C4-2B (cell line): Measurements from ENCODE around the gene INSR.
"Not testable (repeated sequence)": the region's sequence is repeated elsewhere in the genome, so short reads cannot be mapped to it uniquely, and the experiment has no call there.

ENCODE experiments used
- H3K27ac ChIP-seq: fragments of 450-650 bp; 2 replicates; pipeline ENCODE4 v1.5.1; 2017
- ZFX ChIP-seq: fragments of 450-650 bp; IDR thresholded peaks from 2 replicates; pipeline ENCODE4 v1.6.1; 2017
- TF ChIP-seq, protein P1 (sequence below): fragments of 450-650 bp; conservative IDR thresholded peaks from 2 replicates; pipeline ENCODE4 v1.5.1; 2017; ENCODE audit warnings: mild to moderate bottlenecking

INSR gene

GRCh38 chr19:7067122-7067521 lies 227.1 kb downstream of the INSR start:
- TF ChIP-seq, protein P1, sequence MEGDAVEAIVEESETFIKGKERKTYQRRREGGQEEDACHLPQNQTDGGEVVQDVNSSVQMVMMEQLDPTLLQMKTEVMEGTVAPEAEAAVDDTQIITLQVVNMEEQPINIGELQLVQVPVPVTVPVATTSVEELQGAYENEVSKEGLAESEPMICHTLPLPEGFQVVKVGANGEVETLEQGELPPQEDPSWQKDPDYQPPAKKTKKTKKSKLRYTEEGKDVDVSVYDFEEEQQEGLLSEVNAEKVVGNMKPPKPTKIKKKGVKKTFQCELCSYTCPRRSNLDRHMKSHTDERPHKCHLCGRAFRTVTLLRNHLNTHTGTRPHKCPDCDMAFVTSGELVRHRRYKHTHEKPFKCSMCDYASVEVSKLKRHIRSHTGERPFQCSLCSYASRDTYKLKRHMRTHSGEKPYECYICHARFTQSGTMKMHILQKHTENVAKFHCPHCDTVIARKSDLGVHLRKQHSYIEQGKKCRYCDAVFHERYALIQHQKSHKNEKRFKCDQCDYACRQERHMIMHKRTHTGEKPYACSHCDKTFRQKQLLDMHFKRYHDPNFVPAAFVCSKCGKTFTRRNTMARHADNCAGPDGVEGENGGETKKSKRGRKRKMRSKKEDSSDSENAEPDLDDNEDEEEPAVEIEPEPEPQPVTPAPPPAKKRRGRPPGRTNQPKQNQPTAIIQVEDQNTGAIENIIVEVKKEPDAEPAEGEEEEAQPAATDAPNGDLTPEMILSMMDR = peak; percentile 61
- not testable (repeated sequence) for H3K27ac ChIP-seq

DNA sequence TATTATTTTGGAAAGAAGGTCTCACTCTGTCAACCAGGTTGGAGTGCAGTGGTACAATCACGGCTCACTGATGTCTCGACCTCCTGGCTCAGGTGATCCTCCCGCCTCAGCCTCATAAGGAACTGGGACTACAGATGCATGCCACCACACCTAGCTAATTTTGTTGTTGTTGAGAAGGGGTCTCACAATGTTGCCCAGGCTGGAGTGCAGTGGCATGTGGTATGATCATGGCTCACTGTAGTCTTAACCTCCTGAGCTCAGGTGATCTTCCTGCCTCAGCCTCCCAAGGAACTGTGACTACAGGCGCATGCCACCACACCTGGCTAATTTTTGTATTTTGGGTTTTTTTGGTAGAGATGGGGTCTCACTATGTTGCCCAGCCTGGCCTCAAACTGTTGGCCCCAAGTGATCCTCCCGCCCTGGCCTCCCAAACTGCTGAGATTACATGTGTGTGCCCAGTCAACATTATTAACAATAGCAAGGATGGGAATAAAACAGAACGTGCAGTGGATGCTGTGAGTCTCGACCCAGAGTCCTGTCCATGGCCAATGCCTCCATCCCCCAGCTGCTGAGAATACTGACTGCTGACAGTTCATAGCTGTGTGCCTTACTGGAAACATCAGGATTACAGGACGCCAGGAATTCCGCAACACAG lies 230.3 kb downstream of the INSR start:
- no peak overlapping the region for H3K27ac ChIP-seq
- TF ChIP-seq, protein P1 = no peak
- TF ChIP-seq ZFX = no peak

- no peak for TF ChIP-seq ZFX
- TF ChIP-seq, protein P1 = no peak
- H3K27ac ChIP-seq = no peak overlapping the region
Measured at GRCh38 chr19:7063339-7063738, 230.9 kb downstream of the INSR start.
